Measurements from ENCODE around the gene KIZ. TPM values are rescaled to one million over a fixed set of nuclear protein-coding genes. Genes with fewer than 3 reads are reported as not detected.

KIZ gene
- 12.2 to 15.4 TPM (median 13.8 TPM) in 3 replicates for total RNA-seq
- long read RNA-seq, transcript KIZ-210 (13 exons, 2,130 nt) = major isoform, 8 of 14 reads
- long read RNA-seq, partial matches to known transcripts = 2 of 14 reads
- long read RNA-seq, other reads (novel, unspliced or antisense) = 2 of 14 reads

- peak within 1 kb of the TSS; percentile 83 for H3K4me3 Mint-ChIP-seq (ENCODE audit: unreplicated experiment)
- TF ChIP-seq CTCF (IDR thresholded peaks at IDR 0.05) = peak; percentile 51
- H3K36me3 Mint-ChIP-seq (ENCODE audit: low read depth) = peaks cover 2% of the 10 kb centered on the region
- peak; percentile 99 for DNase-seq (ENCODE audit: low spot score)
- no peaks in the 10 kb centered on the region for H3K27me3 Mint-ChIP-seq (ENCODE audit: low read depth)
- no peaks in the 10 kb centered on the region for H3K9me3 Mint-ChIP-seq (ENCODE audit: low read depth)
- peak within 1 kb of the TSS; percentile 79 for H3K27ac Mint-ChIP-seq (ENCODE audit: unreplicated experiment)
- H3K4me1 Mint-ChIP-seq (ENCODE audit: low read depth) = peaks cover 16% of the 10 kb centered on the region
These were observed at the start of gene KIZ for GRCh38 chr20:21125849-21126580. KIZ (plus strand) TSS chr20:21126082; CDS start chr20:21126116, 34 bp downstream.

DNA sequence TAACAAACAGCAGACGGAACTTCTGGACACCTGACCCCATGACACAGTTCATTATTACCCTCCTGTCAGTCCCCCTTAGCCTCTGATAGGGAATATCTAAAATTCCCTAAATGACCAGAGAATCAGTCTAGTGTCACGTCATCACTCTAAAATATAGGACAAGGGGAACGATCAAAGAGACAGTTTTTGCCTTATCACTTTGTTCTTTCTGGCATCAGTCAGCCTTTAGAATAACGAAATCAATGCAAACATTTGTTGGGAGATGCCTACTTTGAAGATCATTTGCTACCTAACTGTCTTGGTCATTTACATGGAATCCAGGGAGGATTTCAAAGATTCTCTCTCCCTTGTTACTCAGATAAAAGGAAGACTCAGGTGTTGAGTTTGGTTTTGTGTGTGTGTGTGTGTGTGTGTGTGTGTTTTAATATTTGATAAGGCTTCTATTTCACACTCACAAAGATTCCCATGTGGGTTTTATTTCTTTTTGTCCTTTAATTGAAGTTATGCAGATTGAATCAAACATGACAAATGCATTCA lies 48.0 kb upstream of the KIZ start:
- DNase-seq (ENCODE audit: low spot score) = no peak
- Mint-ChIP-seq H3K9me3 (ENCODE audit: low read depth) (no peaks in the 10 kb centered on the region), H3K4me3 (ENCODE audit: unreplicated experiment) (no peak overlapping the region), H3K4me1 (ENCODE audit: low read depth) (no peaks in the 10 kb centered on the region), H3K27ac (ENCODE audit: unreplicated experiment) (no peak overlapping the region), H3K27me3 (ENCODE audit: low read depth) (peaks cover 18% of the 10 kb centered on the region), H3K36me3 (ENCODE audit: low read depth) (no peaks in the 10 kb centered on the region)
- TF ChIP-seq CTCF (IDR thresholded peaks at IDR 0.05) = no peak

DNA sequence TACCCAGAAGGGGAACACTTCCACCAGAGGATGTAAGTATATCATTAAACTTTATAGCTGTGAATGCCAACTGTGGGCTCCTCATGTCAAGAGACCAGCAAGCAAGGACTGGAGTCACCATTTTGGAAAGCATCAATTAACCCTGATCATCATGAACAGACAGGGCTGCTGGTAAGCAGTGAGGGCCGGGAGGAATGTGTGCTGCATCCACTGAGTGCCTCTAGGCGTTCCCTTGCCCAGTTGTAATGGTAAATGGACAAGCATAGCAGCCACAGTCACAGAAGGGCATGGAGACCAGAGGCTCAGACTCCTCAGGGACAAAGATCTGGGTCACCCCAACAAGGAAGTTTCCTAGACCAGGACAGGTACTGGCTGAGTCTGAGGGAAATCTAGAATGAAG lies 43.3 kb upstream of the KIZ start:
- H3K4me1 Mint-ChIP-seq (ENCODE audit: low read depth) = no peaks in the 10 kb centered on the region
- H3K27me3 Mint-ChIP-seq (ENCODE audit: low read depth) = peaks cover 19% of the 10 kb centered on the region
- H3K4me3 Mint-ChIP-seq (ENCODE audit: unreplicated experiment) = no peak overlapping the region
- H3K9me3 Mint-ChIP-seq (ENCODE audit: low read depth) = no peaks in the 10 kb centered on the region
- no peaks in the 10 kb centered on the region for H3K36me3 Mint-ChIP-seq (ENCODE audit: low read depth)
- no peak overlapping the region for H3K27ac Mint-ChIP-seq (ENCODE audit: unreplicated experiment)
- no peak for DNase-seq (ENCODE audit: low spot score)
- TF ChIP-seq CTCF (IDR thresholded peaks at IDR 0.05) = no peak

GRCh38 chr20:21083825-21084325 lies 42.0 kb upstream of the KIZ start:
- peaks cover 18% of the 10 kb centered on the region for H3K27me3 Mint-ChIP-seq (ENCODE audit: low read depth)
- TF ChIP-seq CTCF (IDR thresholded peaks at IDR 0.05) = no peak

GRCh38 chr20:21087862-21088540 lies 37.9 kb upstream of the KIZ start:
- Mint-ChIP-seq H3K27ac (ENCODE audit: unreplicated experiment) (no peak overlapping the region), H3K9me3 (ENCODE audit: low read depth) (no peaks in the 10 kb centered on the region), H3K27me3 (ENCODE audit: low read depth) (peaks cover 33% of the 10 kb centered on the region), H3K36me3 (ENCODE audit: low read depth) (no peaks in the 10 kb centered on the region), H3K4me1 (ENCODE audit: low read depth) (no peaks in the 10 kb centered on the region), H3K4me3 (ENCODE audit: unreplicated experiment) (no peak overlapping the region)
- TF ChIP-seq CTCF (IDR thresholded peaks at IDR 0.05) = no peak
- no peak for DNase-seq (ENCODE audit: low spot score)

More at GRCh38 chr20:21083825-21084325, 42.0 kb upstream of the KIZ start:
- Mint-ChIP-seq H3K36me3 (ENCODE audit: low read depth) (no peaks in the 10 kb centered on the region), H3K9me3 (ENCODE audit: low read depth) (no peaks in the 10 kb centered on the region), H3K4me1 (ENCODE audit: low read depth) (no peaks in the 10 kb centered on the region), H3K4me3 (ENCODE audit: unreplicated experiment) (no peak overlapping the region), H3K27ac (ENCODE audit: unreplicated experiment) (no peak overlapping the region)
- no peak for DNase-seq (ENCODE audit: low spot score)
